Tibial nerve (tissue), 4 donors: ENCODE data around the gene PRICKLE2.

ENCODE experiments used
- CTCF ChIP-seq, 5 experiments: fragments of 200-600 bp in 3 of 5; fragments of 450-650 bp in 2 of 5; sonication (generic) in 3 of 5; IDR thresholded peaks; one replicate each; pipeline ENCODE4 v1.5.1; 2016 to 2019; ENCODE audit warnings: antibody characterized with exemption in 5 of 5, mild to moderate bottlenecking in 3 of 5, moderate library complexity in 2 of 5
- EP300 ChIP-seq, 2 donors: sonication (generic); formaldehyde crosslinking; IDR thresholded peaks; one replicate each; pipeline ENCODE4 v1.6.1; 2017; ENCODE audit warnings: antibody characterized with exemption in 2 of 2, mild to moderate bottlenecking in 1 of 2
- POLR2A ChIP-seq, 2 donors: fragments of 450-650 bp; IDR thresholded peaks; one replicate each; pipeline ENCODE4 v1.6.1; 2017; ENCODE audit warnings: antibody characterized with exemption in 2 of 2, mild to moderate bottlenecking in 2 of 2, moderate library complexity in 2 of 2

- TF ChIP-seq CTCF (IDR thresholded peaks at IDR 0.05) (no peak), EP300 (IDR thresholded peaks at IDR 0.05) (no peak), POLR2A (IDR thresholded peaks at IDR 0.05) (no peak)
These were observed 6.9 kb downstream of the PRICKLE2 start for GRCh38 chr3:64218329-64218728.
